Thoracic aorta (tissue), 2 donors: ENCODE data around the gene SH3TC1. TPM values are rescaled to one million over a fixed set of nuclear protein-coding genes. Genes with fewer than 3 reads are reported as not detected.

Source experiments
- ATAC-seq: fragments of 150-250 bp; one replicate; pipeline ENCODE4 v1.8.0; 2017; ENCODE audit warnings: low read depth; ENCODE audit not compliant: insufficient number of reproducible peaks, low FRiP score
- DNase-seq: peaks from one replicate; pipeline ENCODE4 v3.0.0-alpha.2; 2020; ENCODE audit warnings: low spot score
- H3K27ac ChIP-seq, 2 donors: fragments of 200-600 bp; sonication (generic); 1 replicate in 1 of 2; 2 replicates in 1 of 2; pipeline ENCODE4 v1.5.1; 2016; ENCODE audit warnings: mild to moderate bottlenecking in 2 of 2, moderate library complexity in 2 of 2
- H3K27me3 ChIP-seq: fragments of 200-600 bp; sonication (generic); replicated peaks from 2 replicates; pipeline ENCODE4 v1.6.0; 2016; ENCODE audit warnings: mild to moderate bottlenecking; ENCODE audit not compliant: insufficient read depth
- H3K36me3 ChIP-seq: fragments of 200-600 bp; sonication (generic); one replicate; pipeline ENCODE4 v1.5.1; 2016
- H3K4me1 ChIP-seq, 2 donors: fragments of 200-600 bp; sonication (generic); 1 replicate in 1 of 2; 2 replicates in 1 of 2; pipeline versions ENCODE4 v1.5.1 to v1.6.0; 2016; ENCODE audit warnings: low read depth in 2 of 2, mild to moderate bottlenecking in 1 of 2; ENCODE audit not compliant: control insufficient read depth in 1 of 2
- H3K4me3 ChIP-seq: fragments of 200-600 bp; sonication (generic); 2 replicates; pipeline ENCODE4 v1.5.1; 2016; ENCODE audit warnings: mild to moderate bottlenecking
- H3K9me3 ChIP-seq: fragments of 200-600 bp; sonication (generic); 2 replicates; pipeline ENCODE4 v1.5.1; 2016
- CTCF ChIP-seq: fragments of 200-600 bp; sonication (generic); IDR thresholded peaks from one replicate; pipeline ENCODE4 v1.5.1; 2019; ENCODE audit warnings: antibody characterized with exemption
- total RNA-seq, 2 donors: library from RNA; depleted of rRNA; stranded (reverse); fragments of >200 nt; gene quantifications; one replicate each; pipeline versions ENCODE4 v1.1.0 to v1.2.3, GENCODE V29; 2016

The SH3TC1 gene
- total RNA-seq, 2 donors from 2014 or later: 63.2 to 68.6 TPM

GRCh38 chr4:8176547-8177399, 22.3 kb upstream of the SH3TC1 start:
- Histone ChIP-seq H3K27ac (no peak overlapping the region), H3K4me3 (no peak overlapping the region), H3K4me1 (no peaks in the 10 kb centered on the region), H3K36me3 (no peaks in the 10 kb centered on the region), H3K27me3 (no peaks in the 10 kb centered on the region), H3K9me3 (no peaks in the 10 kb centered on the region)
- ATAC-seq (no peak), DNase-seq (no peak)
- TF ChIP-seq CTCF: peak; percentile 75

- DNase-seq (no peak), ATAC-seq (no peak)
- no peaks in the 10 kb centered on the region for H3K27me3 ChIP-seq
- no peak for TF ChIP-seq CTCF
- H3K4me3 ChIP-seq: no peak overlapping the region
- no peaks in the 10 kb centered on the region for H3K4me1 ChIP-seq
- no peaks in the 10 kb centered on the region for H3K36me3 ChIP-seq
- no peak overlapping the region for H3K27ac ChIP-seq
- H3K9me3 ChIP-seq: no peaks in the 10 kb centered on the region
These were observed 21.5 kb upstream of the SH3TC1 start for GRCh38 chr4:8177552-8177951.

DNA sequence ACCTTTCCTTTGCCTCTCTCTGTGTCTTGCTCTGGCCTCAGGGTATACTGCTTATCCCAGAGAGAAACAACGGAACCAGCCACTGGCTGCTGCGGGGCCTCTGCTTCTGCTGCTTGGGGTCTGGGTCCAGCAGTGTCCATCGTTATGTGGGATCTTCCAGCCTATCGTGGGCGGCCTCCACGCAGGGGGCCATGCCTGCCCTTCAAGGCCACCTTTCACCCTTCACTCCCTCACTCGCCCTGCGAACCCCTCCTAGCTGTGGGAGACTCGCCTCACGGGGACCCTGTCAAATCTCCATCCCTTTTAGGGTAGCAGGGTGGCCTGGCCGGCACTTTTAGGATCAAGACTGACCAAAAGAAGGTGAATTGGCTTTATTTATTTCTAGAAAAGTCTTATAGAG, 21.1 kb upstream of the SH3TC1 start:
- Histone ChIP-seq H3K27ac (no peak overlapping the region), H3K4me3 (no peak overlapping the region), H3K36me3 (no peaks in the 10 kb centered on the region), H3K9me3 (no peaks in the 10 kb centered on the region), H3K27me3 (no peaks in the 10 kb centered on the region), H3K4me1 (peaks cover 0 to 2% of the 10 kb centered on the region in 2 donors)
- DNase-seq (no peak), ATAC-seq (no peak)
- TF ChIP-seq CTCF: no peak

DNA sequence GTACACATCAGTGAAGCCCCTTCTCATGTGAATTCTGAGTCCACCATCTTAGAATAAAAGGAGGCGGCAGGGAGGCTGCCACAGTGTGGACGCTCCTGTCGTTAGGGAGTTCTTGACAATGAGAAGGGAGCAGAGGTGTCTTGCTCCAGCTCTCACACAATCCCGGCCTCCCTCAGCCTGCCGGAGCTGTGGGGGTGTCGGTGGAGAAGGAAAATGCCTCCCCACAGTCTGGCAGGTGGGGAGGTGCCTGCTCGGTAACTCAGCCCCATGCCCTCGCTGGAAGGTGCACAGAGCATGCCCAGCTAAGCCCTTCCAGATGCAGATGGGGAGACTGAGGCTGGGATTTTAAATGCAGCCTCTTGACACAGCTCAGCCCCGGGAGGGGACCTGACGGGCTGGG, 20.0 kb upstream of the SH3TC1 start:
- DNase-seq (no peak), ATAC-seq (no peak)
- no peaks in the 10 kb centered on the region for H3K9me3 ChIP-seq

GRCh38 chr4:8179771-8180170, 19.3 kb upstream of the SH3TC1 start:
- H3K27ac ChIP-seq: no peak overlapping the region
- H3K36me3 ChIP-seq: no peaks in the 10 kb centered on the region
- DNase-seq (no peak), ATAC-seq (no peak)
- H3K27me3 ChIP-seq: no peaks in the 10 kb centered on the region
- TF ChIP-seq CTCF: no peak
- H3K4me3 ChIP-seq: no peak overlapping the region
- peaks cover 0 to 8% of the 10 kb centered on the region in 2 donors for H3K4me1 ChIP-seq
- no peaks in the 10 kb centered on the region for H3K9me3 ChIP-seq

More for the DNA sequence above, 20.0 kb upstream of the SH3TC1 start:
- no peak for TF ChIP-seq CTCF
- Histone ChIP-seq H3K4me1 (peaks cover 0 to 8% of the 10 kb centered on the region in 2 donors), H3K27me3 (no peaks in the 10 kb centered on the region), H3K4me3 (no peak overlapping the region), H3K36me3 (no peaks in the 10 kb centered on the region), H3K27ac (no peak overlapping the region)
